Dedifferentiated amniotic fluid mesenchymal stem cell (primary cell): Measurements from ENCODE around the gene HPCAL1.

Source experiments
- DNase-seq: peaks from one replicate; pipeline ENCODE4 v3.0.0-alpha.2; 2016; ENCODE audit errors: extremely low spot score

The HPCAL1 gene

GRCh38 chr2:10303694-10304378, 1.1 kb downstream of the HPCAL1 start:
- peak; percentile 15 for DNase-seq

- no peak for DNase-seq
Observed at GRCh38 chr2:10304458-10305253, 2.0 kb downstream of the HPCAL1 start.

- DNase-seq, result peak; percentile 71
Observed at GRCh38 chr2:10305254-10305635, 2.5 kb downstream of the HPCAL1 start.

- DNase-seq, result no peak
Observed at GRCh38 chr2:10305715-10306114, 3.0 kb downstream of the HPCAL1 start.

GRCh38 chr2:10306901-10307463, 4.3 kb downstream of the HPCAL1 start:
- DNase-seq, result no peak

- DNase-seq, result no peak
Observed at GRCh38 chr2:10307561-10308156, 5.0 kb downstream of the HPCAL1 start.

- DNase-seq, result no peak
Observed at GRCh38 chr2:10308866-10309265, 6.2 kb downstream of the HPCAL1 start.

GRCh38 chr2:10309286-10309685, 6.6 kb downstream of the HPCAL1 start:
- DNase-seq, result no peak

- DNase-seq, result no peak
Observed at GRCh38 chr2:10310309-10310888, 7.7 kb downstream of the HPCAL1 start.

GRCh38 chr2:10311736-10312135, 9.0 kb downstream of the HPCAL1 start:
- DNase-seq, result no peak

GRCh38 chr2:10312437-10312957, 9.8 kb downstream of the HPCAL1 start:
- no peak for DNase-seq

GRCh38 chr2:10316336-10316735, 13.6 kb downstream of the HPCAL1 start:
- DNase-seq, result no peak

- no peak for DNase-seq
Observed at GRCh38 chr2:10316860-10317259, 14.2 kb downstream of the HPCAL1 start.

GRCh38 chr2:10317646-10318045, 14.9 kb downstream of the HPCAL1 start:
- no peak for DNase-seq

GRCh38 chr2:10318345-10318744, 15.6 kb downstream of the HPCAL1 start:
- DNase-seq, result no peak

- no peak for DNase-seq
Observed at GRCh38 chr2:10319892-10320574, 17.3 kb downstream of the HPCAL1 start.

- no peak for DNase-seq
Observed at GRCh38 chr2:10320575-10320931, 17.8 kb downstream of the HPCAL1 start.

- no peak for DNase-seq
Observed at GRCh38 chr2:10320933-10321332, 18.2 kb downstream of the HPCAL1 start.

GRCh38 chr2:10321622-10322021, 18.9 kb downstream of the HPCAL1 start:
- no peak for DNase-seq

- DNase-seq, result no peak
Observed at GRCh38 chr2:10322481-10322880, 19.8 kb downstream of the HPCAL1 start.

GRCh38 chr2:10322973-10323372, 20.3 kb downstream of the HPCAL1 start:
- no peak for DNase-seq

GRCh38 chr2:10323535-10323934, 20.8 kb downstream of the HPCAL1 start:
- DNase-seq, result no peak
